Inflammatory macrophage treated with lipopolysaccharide for 4 hours (primary cell): Measurements from ENCODE around the gene COG5.

Source experiments
- DNase-seq: peaks from one replicate; pipeline ENCODE4 v3.0.0-alpha.2; 2020

The COG5 gene

GRCh38 chr7:107453388-107453787 lies 110.3 kb downstream of the COG5 start:
- DNase-seq: no peak

- no peak for DNase-seq
These were observed 112.8 kb downstream of the COG5 start for GRCh38 chr7:107450970-107451369.

GRCh38 chr7:107446988-107447387 lies 116.7 kb downstream of the COG5 start:
- DNase-seq: no peak

- DNase-seq: no peak
These were observed 117.2 kb downstream of the COG5 start for GRCh38 chr7:107446531-107446930.

GRCh38 chr7:107442678-107443077 lies 121.0 kb downstream of the COG5 start:
- DNase-seq: no peak

GRCh38 chr7:107441581-107442422 lies 121.9 kb downstream of the COG5 start:
- no peak for DNase-seq

GRCh38 chr7:107439025-107439424 lies 124.7 kb downstream of the COG5 start:
- no peak for DNase-seq

- DNase-seq: no peak
These were observed 128.0 kb downstream of the COG5 start for GRCh38 chr7:107435749-107436148.

- DNase-seq: no peak
These were observed 131.5 kb downstream of the COG5 start for GRCh38 chr7:107432261-107432660.

- no peak for DNase-seq
These were observed 133.7 kb downstream of the COG5 start for GRCh38 chr7:107430057-107430456.

- DNase-seq: no peak
These were observed 135.1 kb downstream of the COG5 start for GRCh38 chr7:107428642-107429041.

- DNase-seq: no peak
These were observed 136.3 kb downstream of the COG5 start for GRCh38 chr7:107427462-107427861.

- no peak for DNase-seq
These were observed 149.5 kb downstream of the COG5 start for GRCh38 chr7:107414198-107414597.

GRCh38 chr7:107408349-107408748 lies 155.4 kb downstream of the COG5 start:
- DNase-seq: no peak

- no peak for DNase-seq
These were observed 158.2 kb downstream of the COG5 start for GRCh38 chr7:107405559-107405958.

GRCh38 chr7:107404740-107405537 lies 158.8 kb downstream of the COG5 start:
- DNase-seq: no peak

GRCh38 chr7:107398161-107398560 lies 165.6 kb downstream of the COG5 start:
- DNase-seq: no peak

GRCh38 chr7:107396990-107397389 lies 166.7 kb downstream of the COG5 start:
- DNase-seq: peak; percentile 10

- no peak for DNase-seq
These were observed 167.6 kb downstream of the COG5 start for GRCh38 chr7:107396081-107396480.

- DNase-seq: no peak
These were observed 168.9 kb downstream of the COG5 start for GRCh38 chr7:107394831-107395230.

GRCh38 chr7:107394276-107394675 lies 169.4 kb downstream of the COG5 start:
- peak; percentile 48 for DNase-seq

- no peak for DNase-seq
These were observed 170.9 kb downstream of the COG5 start for GRCh38 chr7:107392830-107393229.

GRCh38 chr7:107390916-107391315 lies 172.8 kb downstream of the COG5 start:
- no peak for DNase-seq

GRCh38 chr7:107388604-107389003 lies 175.1 kb downstream of the COG5 start:
- no peak for DNase-seq
